GM12892 (cell line): Measurements from ENCODE around the gene MBLAC1.

Experiments
- POLR2A ChIP-seq: IDR thresholded peaks from 2 replicates; pipeline ENCODE4 v1.6.1; 2011; ENCODE audit warnings: low read depth, low read length, control low read depth
- POLR2AphosphoS5 ChIP-seq: IDR thresholded peaks from 2 replicates; pipeline ENCODE4 v1.6.1; 2011; ENCODE audit warnings: low read depth, low read length, control low read depth
- TAF1 ChIP-seq: IDR thresholded peaks from 2 replicates; pipeline ENCODE4 v1.6.1; 2011; ENCODE audit warnings: low read depth, mild to moderate bottlenecking, control low read depth, low read length, borderline replicate concordance

- no peak for TF ChIP-seq POLR2AphosphoS5
- TF ChIP-seq POLR2A, result no peak
- no peak for TF ChIP-seq TAF1
Observed at GRCh38 chr7:100171087-100171681, 44.4 kb downstream of the MBLAC1 start.
